KMS-11 (cell line): ENCODE data around the gene MYDGF.

Source experiments
- H2AFZ ChIP-seq: fragments of 200-600 bp; sonication (generic); 2 replicates; pipeline ENCODE4 v1.6.1; 2016; ENCODE audit warnings: antibody characterized with exemption, mixed run types, low read depth
- H3K27ac ChIP-seq: fragments of 200-600 bp; sonication (generic); 2 replicates; pipeline ENCODE4 v1.6.1; 2016; ENCODE audit warnings: mild to moderate bottlenecking, mixed run types
- H3K27me3 ChIP-seq: fragments of 200-600 bp; sonication (generic); 2 replicates; pipeline ENCODE4 v1.6.1; 2017; ENCODE audit warnings: mild to moderate bottlenecking, low read depth, mixed run types, moderate library complexity; ENCODE audit not compliant: insufficient read depth
- H3K36me3 ChIP-seq: fragments of 200-600 bp; sonication (generic); 2 replicates; pipeline ENCODE4 v1.6.1; 2017; ENCODE audit warnings: mild to moderate bottlenecking, mixed run types; ENCODE audit not compliant: insufficient read depth
- H3K4me1 ChIP-seq: fragments of 200-600 bp; sonication (generic); 2 replicates; pipeline ENCODE4 v1.6.1; 2016; ENCODE audit warnings: mild to moderate bottlenecking, low read depth, mixed run types; ENCODE audit not compliant: poor library complexity, severe bottlenecking
- H3K4me2 ChIP-seq: fragments of 200-600 bp; sonication (generic); 2 replicates; pipeline ENCODE4 v1.7.0; 2016; ENCODE audit warnings: mild to moderate bottlenecking, mixed run types
- H3K4me3 ChIP-seq: fragments of 200-600 bp; sonication (generic); IDR thresholded peaks from 2 replicates; pipeline ENCODE4 v1.6.1; 2017; ENCODE audit warnings: low read depth, low read length, mixed read lengths; ENCODE audit not compliant: insufficient read depth
- H3K79me2 ChIP-seq: fragments of 200-600 bp; sonication (generic); 2 replicates; pipeline ENCODE4 v1.6.1; 2016; ENCODE audit warnings: low read depth, mixed run types; ENCODE audit not compliant: insufficient read depth
- H3K9ac ChIP-seq: fragments of 200-600 bp; sonication (generic); 2 replicates; pipeline ENCODE4 v1.6.1; 2016; ENCODE audit warnings: mild to moderate bottlenecking, mixed run types
- H4K20me1 ChIP-seq: fragments of 200-600 bp; sonication (generic); 2 replicates; pipeline ENCODE4 v1.6.1; 2016; ENCODE audit warnings: mild to moderate bottlenecking, mixed run types; ENCODE audit not compliant: insufficient read depth
- TF ChIP-seq, protein P1 (sequence below): fragments of 200-600 bp; sonication (generic); conservative IDR thresholded peaks from 2 replicates; pipeline ENCODE4 v1.6.1; 2017; ENCODE audit warnings: low read depth, mild to moderate bottlenecking, antibody characterized with exemption, low read length, moderate library complexity, mixed read lengths

MYDGF gene

DNA sequence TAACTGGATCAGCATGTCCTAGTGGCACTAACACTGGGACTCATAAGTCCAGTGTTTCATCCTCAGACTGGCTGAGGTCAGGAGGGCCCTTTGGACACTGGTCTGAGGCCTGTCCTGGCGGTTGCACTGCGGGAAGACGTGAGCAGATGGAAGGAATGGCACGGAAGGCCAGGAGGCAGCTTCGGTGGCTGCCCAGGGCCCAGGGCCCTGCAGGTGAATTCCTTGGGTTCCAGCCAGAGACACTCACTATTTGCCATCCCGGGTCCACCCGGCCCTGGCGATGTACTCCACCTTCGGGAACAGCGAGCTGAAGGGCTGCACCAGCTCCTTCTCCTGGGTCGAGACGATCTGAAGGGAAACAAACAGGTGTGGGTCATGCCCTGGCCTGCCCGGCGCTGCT, 27.2 kb upstream of the MYDGF start:
- H3K79me2 ChIP-seq, result no peaks in the 10 kb centered on the region
- no peaks in the 10 kb centered on the region for H4K20me1 ChIP-seq
- no peaks in the 10 kb centered on the region for H3K36me3 ChIP-seq
- TF ChIP-seq, protein P1, sequence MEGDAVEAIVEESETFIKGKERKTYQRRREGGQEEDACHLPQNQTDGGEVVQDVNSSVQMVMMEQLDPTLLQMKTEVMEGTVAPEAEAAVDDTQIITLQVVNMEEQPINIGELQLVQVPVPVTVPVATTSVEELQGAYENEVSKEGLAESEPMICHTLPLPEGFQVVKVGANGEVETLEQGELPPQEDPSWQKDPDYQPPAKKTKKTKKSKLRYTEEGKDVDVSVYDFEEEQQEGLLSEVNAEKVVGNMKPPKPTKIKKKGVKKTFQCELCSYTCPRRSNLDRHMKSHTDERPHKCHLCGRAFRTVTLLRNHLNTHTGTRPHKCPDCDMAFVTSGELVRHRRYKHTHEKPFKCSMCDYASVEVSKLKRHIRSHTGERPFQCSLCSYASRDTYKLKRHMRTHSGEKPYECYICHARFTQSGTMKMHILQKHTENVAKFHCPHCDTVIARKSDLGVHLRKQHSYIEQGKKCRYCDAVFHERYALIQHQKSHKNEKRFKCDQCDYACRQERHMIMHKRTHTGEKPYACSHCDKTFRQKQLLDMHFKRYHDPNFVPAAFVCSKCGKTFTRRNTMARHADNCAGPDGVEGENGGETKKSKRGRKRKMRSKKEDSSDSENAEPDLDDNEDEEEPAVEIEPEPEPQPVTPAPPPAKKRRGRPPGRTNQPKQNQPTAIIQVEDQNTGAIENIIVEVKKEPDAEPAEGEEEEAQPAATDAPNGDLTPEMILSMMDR, result no peak
- H3K27me3 ChIP-seq, result no peaks in the 10 kb centered on the region
- no peak overlapping the region for H3K9ac ChIP-seq
- H3K27ac ChIP-seq, result no peak overlapping the region
- peaks cover 38% of the 10 kb centered on the region for H3K4me1 ChIP-seq
- H3K4me3 ChIP-seq, result no peak overlapping the region
- H3K4me2 ChIP-seq, result no peak overlapping the region
- no peak overlapping the region for H2AFZ ChIP-seq

- H3K4me2 ChIP-seq, result no peak overlapping the region
- no peaks in the 10 kb centered on the region for H3K36me3 ChIP-seq
- H3K9ac ChIP-seq, result no peak overlapping the region
- H3K4me3 ChIP-seq, result no peak overlapping the region
- H3K79me2 ChIP-seq, result no peaks in the 10 kb centered on the region
- H2AFZ ChIP-seq, result no peak overlapping the region
- peaks cover 57% of the 10 kb centered on the region for H3K4me1 ChIP-seq
- no peaks in the 10 kb centered on the region for H4K20me1 ChIP-seq
- H3K27me3 ChIP-seq, result no peaks in the 10 kb centered on the region
- TF ChIP-seq, protein P1, result no peak
- peak overlapping the region; percentile 96 for H3K27ac ChIP-seq
Observed at GRCh38 chr19:4695224-4695731, 25.1 kb upstream of the MYDGF start.

DNA sequence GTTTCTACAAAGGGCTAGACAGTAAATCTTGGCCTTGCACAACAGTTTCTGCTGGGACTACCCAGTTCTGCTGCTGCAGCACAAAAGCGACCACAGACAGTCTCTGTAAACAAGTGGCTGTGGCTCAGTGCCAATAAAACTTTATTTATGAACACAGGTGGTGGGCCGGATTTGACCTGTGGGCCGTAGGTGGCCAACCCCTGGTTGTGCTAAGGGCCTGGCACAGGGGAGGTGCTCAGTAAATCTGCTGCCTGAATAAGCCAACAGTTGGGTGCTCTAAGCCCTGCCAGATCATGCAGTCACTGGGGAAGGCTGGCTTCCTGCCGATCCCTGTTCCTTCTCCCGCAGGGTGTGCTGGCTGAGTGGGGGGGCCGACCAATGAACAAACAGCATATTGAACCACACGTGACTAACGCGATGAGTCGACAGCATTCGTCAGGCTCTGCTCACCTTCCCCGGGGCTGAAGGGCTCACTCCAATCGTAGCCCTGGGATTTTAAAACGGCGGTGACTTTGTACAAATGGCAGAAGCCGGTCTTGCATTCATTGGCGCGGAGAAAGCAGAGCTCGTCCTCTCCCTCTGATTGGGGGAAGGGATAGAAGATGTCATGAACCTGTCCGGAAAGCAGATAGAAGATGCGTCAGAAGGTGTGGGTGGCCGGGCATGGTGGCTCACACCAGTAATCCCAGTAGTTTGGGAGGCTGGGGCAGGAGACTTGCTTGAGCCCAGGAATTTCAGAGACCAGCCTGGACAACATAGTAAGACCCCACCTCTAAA, 24.3 kb upstream of the MYDGF start:
- Histone ChIP-seq H3K4me1 (peaks cover 57% of the 10 kb centered on the region), H3K27ac (peak overlapping the region; percentile 96), H2AFZ (no peak overlapping the region), H3K4me2 (peak overlapping the region; percentile 100), H3K36me3 (no peaks in the 10 kb centered on the region), H3K9ac (peak overlapping the region; percentile 62), H4K20me1 (no peaks in the 10 kb centered on the region), H3K27me3 (no peaks in the 10 kb centered on the region), H3K79me2 (no peaks in the 10 kb centered on the region), H3K4me3 (no peak overlapping the region)
- TF ChIP-seq, protein P1, result no peak

GRCh38 chr19:4693471-4694121, 23.5 kb upstream of the MYDGF start:
- peak overlapping the region; percentile 62 for H3K9ac ChIP-seq
- TF ChIP-seq, protein P1, result no peak
- H4K20me1 ChIP-seq, result no peaks in the 10 kb centered on the region
- H3K36me3 ChIP-seq, result no peaks in the 10 kb centered on the region
- H3K4me1 ChIP-seq, result peaks cover 57% of the 10 kb centered on the region
- H3K27ac ChIP-seq, result peak overlapping the region; percentile 96
- H2AFZ ChIP-seq, result peak overlapping the region; percentile 32
- H3K4me3 ChIP-seq, result no peak overlapping the region
- no peaks in the 10 kb centered on the region for H3K79me2 ChIP-seq
- peak overlapping the region; percentile 100 for H3K4me2 ChIP-seq
- no peaks in the 10 kb centered on the region for H3K27me3 ChIP-seq
